H9 (cell line): ENCODE measurements around the gene RNF32. TPM values are rescaled to one million over a fixed set of nuclear protein-coding genes. Genes with fewer than 3 reads are reported as not detected.

Experiments
- DNase-seq: peaks from one replicate; pipeline ENCODE4 v3.0.0-alpha.2; 2017
- H2AFZ ChIP-seq: one replicate; pipeline ENCODE4 v1.6.1; 2013; ENCODE audit warnings: mild to moderate bottlenecking, low read length, control low read depth, moderate library complexity
- H2AK5ac ChIP-seq: 2 replicates; pipeline ENCODE4 v1.6.1; 2013; ENCODE audit warnings: low read length, control low read depth, mixed read lengths; ENCODE audit not compliant: insufficient read length
- H2BK120ac ChIP-seq: one replicate; pipeline ENCODE4 v1.6.1; 2013; ENCODE audit warnings: low read depth, mild to moderate bottlenecking, low read length, control low read depth, inconsistent platforms; ENCODE audit not compliant: poor library complexity, severe bottlenecking
- H2BK12ac ChIP-seq: 2 replicates; pipeline ENCODE4 v1.6.1; 2013; ENCODE audit warnings: low read length, control low read depth, mixed read lengths, low read depth; ENCODE audit not compliant: insufficient read length
- H2BK15ac ChIP-seq: 2 replicates; pipeline ENCODE4 v1.6.1; 2013; ENCODE audit warnings: low read depth, low read length, control low read depth
- H2BK20ac ChIP-seq: one replicate; pipeline ENCODE4 v1.6.1; 2013; ENCODE audit warnings: low read depth, mild to moderate bottlenecking, low read length, control low read depth, inconsistent platforms; ENCODE audit not compliant: poor library complexity, severe bottlenecking
- H2BK5ac ChIP-seq: 2 replicates; pipeline ENCODE4 v1.6.1; 2013; ENCODE audit warnings: low read length, control low read depth, mixed read lengths; ENCODE audit not compliant: insufficient read length
- H3K14ac ChIP-seq: 2 replicates; pipeline ENCODE4 v1.6.1; 2013; ENCODE audit warnings: low read length, control low read depth; ENCODE audit not compliant: insufficient read depth
- H3K18ac ChIP-seq: 2 replicates; pipeline ENCODE4 v1.6.1; 2013; ENCODE audit warnings: low read depth, mild to moderate bottlenecking, mixed read lengths, low read length, control low read depth; ENCODE audit not compliant: insufficient read length
- H3K23ac ChIP-seq: 2 replicates; pipeline ENCODE4 v1.6.1; 2013; ENCODE audit warnings: low read length, control low read depth, mixed read lengths, low read depth; ENCODE audit not compliant: insufficient read length
- H3K23me2 ChIP-seq: 2 replicates; pipeline ENCODE4 v1.6.1; 2013; ENCODE audit warnings: low read depth, mild to moderate bottlenecking, mixed read lengths, low read length, control low read depth; ENCODE audit not compliant: insufficient read length, poor library complexity, severe bottlenecking
- H3K27ac ChIP-seq: 2 replicates; pipeline ENCODE4 v1.5.1; 2013; ENCODE audit warnings: low read length, control low read depth, mixed read lengths, low read depth; ENCODE audit not compliant: insufficient read length
- H3K27me3 ChIP-seq: 2 replicates; pipeline ENCODE4 v1.6.1; 2013; ENCODE audit warnings: low read length, control low read depth, inconsistent platforms; ENCODE audit not compliant: insufficient read depth
- H3K4ac ChIP-seq: 2 replicates; pipeline ENCODE4 v1.6.1; 2013; ENCODE audit warnings: low read depth, mild to moderate bottlenecking, control low read depth, inconsistent platforms, low read length, moderate library complexity
- H3K4me1 ChIP-seq: 2 replicates; pipeline ENCODE4 v1.6.1; 2013; ENCODE audit warnings: low read length, control low read depth, inconsistent platforms; ENCODE audit not compliant: insufficient read depth
- H3K4me2 ChIP-seq: 2 replicates; pipeline ENCODE4 v1.6.1; 2013; ENCODE audit warnings: low read length, control low read depth, mixed read lengths; ENCODE audit not compliant: insufficient read length, insufficient read depth
- H3K56ac ChIP-seq: 2 replicates; pipeline ENCODE4 v1.6.1; 2013; ENCODE audit warnings: low read depth, mild to moderate bottlenecking, mixed read lengths, low read length, control low read depth; ENCODE audit not compliant: insufficient read length
- H3K79me1 ChIP-seq: 2 replicates; pipeline ENCODE4 v1.6.1; 2013; ENCODE audit warnings: low read depth, mild to moderate bottlenecking, moderate library complexity, low read length, control low read depth, inconsistent platforms; ENCODE audit not compliant: insufficient read depth, poor library complexity, severe bottlenecking
- H3K79me2 ChIP-seq: 2 replicates; pipeline ENCODE4 v1.6.1; 2013; ENCODE audit warnings: low read length, control low read depth, inconsistent platforms; ENCODE audit not compliant: insufficient read depth
- H3K9ac ChIP-seq: 2 replicates; pipeline ENCODE4 v1.6.1; 2013; ENCODE audit warnings: low read length, control low read depth, mixed read lengths; ENCODE audit not compliant: insufficient read length; ENCODE audit errors: extremely low read depth
- H3K9me3 ChIP-seq: one replicate; pipeline ENCODE4 v1.6.1; 2013; ENCODE audit warnings: low read depth, low read length, inconsistent platforms; ENCODE audit not compliant: control insufficient read depth
- H3T11ph ChIP-seq: one replicate; pipeline ENCODE4 v1.6.1; 2013; ENCODE audit warnings: mild to moderate bottlenecking, low read length, control low read depth, inconsistent platforms
- H4K20me1 ChIP-seq: one replicate; pipeline ENCODE4 v1.6.1; 2013; ENCODE audit not compliant: control insufficient read depth, insufficient read length, insufficient read depth
- H4K5ac ChIP-seq: 2 replicates; pipeline ENCODE4 v1.6.1; 2013; ENCODE audit warnings: low read depth, mild to moderate bottlenecking, mixed read lengths, low read length, control low read depth; ENCODE audit not compliant: insufficient read length
- H4K8ac ChIP-seq: replicated peaks from 2 replicates; pipeline ENCODE4 v1.6.1; 2013; ENCODE audit warnings: low read length, control low read depth, mixed read lengths, low read depth; ENCODE audit not compliant: insufficient read length
- H4K91ac ChIP-seq: 2 replicates; pipeline ENCODE4 v1.6.1; 2013; ENCODE audit warnings: low read depth, mild to moderate bottlenecking, moderate library complexity, mixed read lengths, low read length, control low read depth; ENCODE audit not compliant: insufficient read length
- H3K27ac Mint-ChIP-seq, 3 experiments: 2 replicates in 2 of 3; 3 replicates in 1 of 3; pipeline ENCODE4 v1.8.0; 2020 to 2021; ENCODE audit warnings: mixed read lengths in 3 of 3, mild to moderate bottlenecking in 1 of 3, moderate library complexity in 1 of 3
- H3K27me3 Mint-ChIP-seq: 2 replicates; pipeline ENCODE4 v1.8.0; 2021; ENCODE audit warnings: low read depth, mild to moderate bottlenecking, moderate library complexity, mixed read lengths
- H3K36me3 Mint-ChIP-seq, 3 experiments: 2 replicates in 2 of 3; 3 replicates in 1 of 3; pipeline ENCODE4 v1.8.0; 2020 to 2021; ENCODE audit warnings: low read depth in 3 of 3, mixed read lengths in 3 of 3; ENCODE audit not compliant: insufficient read depth in 1 of 3
- H3K4me1 Mint-ChIP-seq, 2 experiments: 2 replicates each; pipeline ENCODE4 v1.8.0; 2020; ENCODE audit warnings: mixed read lengths in 2 of 2
- H3K4me3 Mint-ChIP-seq, 2 experiments: 2 replicates in 1 of 2; 3 replicates in 1 of 2; pipeline ENCODE4 v1.8.0; 2020 to 2021; ENCODE audit warnings: mild to moderate bottlenecking in 2 of 2, mixed read lengths in 2 of 2, moderate library complexity in 1 of 2
- H3K9me3 Mint-ChIP-seq, 2 experiments: 2 replicates in 1 of 2; 3 replicates in 1 of 2; pipeline ENCODE4 v1.8.0; 2020; ENCODE audit warnings: mild to moderate bottlenecking in 2 of 2, mixed read lengths in 2 of 2, moderate library complexity in 1 of 2
- WGBS: extraction: QIAGEN DNeasy Blood & Tissue Kit; methylation state at CpG from one replicate; pipeline ENCODE4 v1.1.7; 2013; ENCODE audit warnings: missing lambda C conversion rate, low lambda C conversion rate, mixed read lengths; ENCODE audit not compliant: insufficient read length; ENCODE audit errors: extremely low coverage; 5-methylcytosine and 5-hydroxymethylcytosine counted together
- total RNA-seq: library from RNA; stranded (reverse); gene quantifications from 2 replicates; pipeline ENCODE4 v1.2.1, GENCODE V29; 2021
- TF ChIP-seq, protein P1 (sequence below): fragments of 200-600 bp; sonication (generic); conservative IDR thresholded peaks from 3 replicates; pipeline ENCODE4 v1.8.0; 2021; ENCODE audit warnings: antibody characterized with exemption, mild to moderate bottlenecking

RNF32 gene
- total RNA-seq, 1 experiment from 2014 or later = 0.90 TPM

DNA sequence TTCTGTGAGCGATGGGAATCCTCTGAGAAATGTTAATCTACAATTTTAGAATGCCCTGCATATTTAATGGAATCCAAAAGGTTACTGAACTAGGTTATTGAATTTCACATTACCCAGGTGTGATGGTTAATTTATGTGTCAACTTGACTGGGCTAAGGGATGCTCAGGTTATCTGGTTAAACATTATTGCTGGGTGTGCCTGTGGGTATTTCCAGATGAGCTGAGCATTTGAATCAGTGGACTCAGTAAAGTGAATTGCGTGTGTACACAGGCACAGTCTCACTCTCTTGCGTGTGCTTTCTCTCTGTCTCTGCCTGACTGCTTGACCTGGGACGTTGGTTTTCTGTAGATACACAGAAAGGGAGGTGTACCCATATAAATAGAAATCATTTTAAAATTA, 21.7 kb downstream of the RNF32 start:
- Mint-ChIP-seq H3K27me3 (no peaks in the 10 kb centered on the region), H3K4me3 (no peak overlapping the region), H3K27ac (no peak overlapping the region), H3K36me3 (no peaks in the 10 kb centered on the region), H3K9me3 (no peaks in the 10 kb centered on the region), H3K4me1 (peaks cover 33 to 37% of the 10 kb centered on the region in 2 experiments)
- no peak overlapping the region for H2AK5ac ChIP-seq
- no peaks in the 10 kb centered on the region for H3K23me2 ChIP-seq
- H3K4me2 ChIP-seq = no peak overlapping the region
- H3K27ac ChIP-seq = no peak overlapping the region
- H4K91ac ChIP-seq = no peak overlapping the region
- no peak overlapping the region for H3K4ac ChIP-seq
- no peak overlapping the region for H3T11ph ChIP-seq
- H2BK120ac ChIP-seq = no peak overlapping the region
- no peak for DNase-seq
- H3K9me3 ChIP-seq = no peaks in the 10 kb centered on the region
- H3K79me2 ChIP-seq = no peaks in the 10 kb centered on the region
- H3K27me3 ChIP-seq = no peaks in the 10 kb centered on the region
- no peak overlapping the region for H2BK20ac ChIP-seq
- H3K79me1 ChIP-seq = no peaks in the 10 kb centered on the region
- no peak overlapping the region for H4K5ac ChIP-seq
- no peak overlapping the region for H3K9ac ChIP-seq
- no peaks in the 10 kb centered on the region for H4K20me1 ChIP-seq
- H3K4me1 ChIP-seq = peaks cover 10% of the 10 kb centered on the region; the same call in 1 of the 2 replicates
- no peak overlapping the region for H2BK5ac ChIP-seq
- no peak overlapping the region for H3K56ac ChIP-seq
- H3K18ac ChIP-seq = no peak overlapping the region
- H2BK15ac ChIP-seq = no peak overlapping the region
- WGBS = no CpG with 5 or more reads among the region's 4 CpGs
- H3K23ac ChIP-seq = no peak overlapping the region
- H3K14ac ChIP-seq = no peak overlapping the region
- no peak overlapping the region for H4K8ac ChIP-seq
- TF ChIP-seq, protein P1, sequence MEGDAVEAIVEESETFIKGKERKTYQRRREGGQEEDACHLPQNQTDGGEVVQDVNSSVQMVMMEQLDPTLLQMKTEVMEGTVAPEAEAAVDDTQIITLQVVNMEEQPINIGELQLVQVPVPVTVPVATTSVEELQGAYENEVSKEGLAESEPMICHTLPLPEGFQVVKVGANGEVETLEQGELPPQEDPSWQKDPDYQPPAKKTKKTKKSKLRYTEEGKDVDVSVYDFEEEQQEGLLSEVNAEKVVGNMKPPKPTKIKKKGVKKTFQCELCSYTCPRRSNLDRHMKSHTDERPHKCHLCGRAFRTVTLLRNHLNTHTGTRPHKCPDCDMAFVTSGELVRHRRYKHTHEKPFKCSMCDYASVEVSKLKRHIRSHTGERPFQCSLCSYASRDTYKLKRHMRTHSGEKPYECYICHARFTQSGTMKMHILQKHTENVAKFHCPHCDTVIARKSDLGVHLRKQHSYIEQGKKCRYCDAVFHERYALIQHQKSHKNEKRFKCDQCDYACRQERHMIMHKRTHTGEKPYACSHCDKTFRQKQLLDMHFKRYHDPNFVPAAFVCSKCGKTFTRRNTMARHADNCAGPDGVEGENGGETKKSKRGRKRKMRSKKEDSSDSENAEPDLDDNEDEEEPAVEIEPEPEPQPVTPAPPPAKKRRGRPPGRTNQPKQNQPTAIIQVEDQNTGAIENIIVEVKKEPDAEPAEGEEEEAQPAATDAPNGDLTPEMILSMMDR = no peak
- H2AFZ ChIP-seq = no peak overlapping the region
- no peak overlapping the region for H2BK12ac ChIP-seq
